H1 (cell line): ENCODE results near the gene ITGB2. TPM values are rescaled to one million over a fixed set of nuclear protein-coding genes. Genes with fewer than 3 reads are reported as not detected.

Experiments
- BCL11A ChIP-seq, 2 experiments: IDR thresholded peaks; one replicate each; pipeline ENCODE4 v1.6.1; 2011; ENCODE audit warnings: low read depth in 2 of 2, low read length in 2 of 2, mild to moderate bottlenecking in 2 of 2
- CHD1 ChIP-seq: IDR thresholded peaks from 2 replicates; pipeline ENCODE4 v1.6.1; 2012; ENCODE audit warnings: low read depth, low read length, improper control_type of control experiment
- EP300 ChIP-seq, 2 experiments: IDR thresholded peaks; 1 replicate in 1 of 2; 2 replicates in 1 of 2; pipeline ENCODE4 v1.6.1; 2011 to 2012; ENCODE audit warnings: low read depth in 2 of 2, low read length in 2 of 2, mild to moderate bottlenecking in 2 of 2, borderline replicate concordance in 1 of 2, inconsistent platforms in 1 of 2, moderate library complexity in 1 of 2
- EZH2 ChIP-seq: fragments of 200-600 bp; sonication (generic); IDR thresholded peaks from 2 replicates; pipeline ENCODE4 v1.7.1; 2012; ENCODE audit warnings: low read depth, mild to moderate bottlenecking, moderate library complexity, low read length, inconsistent platforms; ENCODE audit not compliant: severe bottlenecking
- KDM5A ChIP-seq: fragments of 200-600 bp; IDR thresholded peaks from 2 replicates; pipeline ENCODE4 v1.7.1; 2012; ENCODE audit warnings: mild to moderate bottlenecking, low read length, inconsistent platforms, mixed read lengths
- NANOG ChIP-seq: IDR thresholded peaks from 2 replicates; pipeline ENCODE4 v1.6.1; 2011; ENCODE audit warnings: low read length, low read depth, mild to moderate bottlenecking, inconsistent platforms; ENCODE audit not compliant: insufficient read depth, poor library complexity, severe bottlenecking
- RBBP5 ChIP-seq: IDR thresholded peaks from 2 replicates; pipeline ENCODE4 v1.7.1; 2012; ENCODE audit warnings: low read depth, mild to moderate bottlenecking, inconsistent platforms, low read length, moderate library complexity, borderline replicate concordance
- RNF2 ChIP-seq: fragments of 200-900, 300-1000 bp; sonication (generic); IDR thresholded peaks from 2 replicates; pipeline ENCODE4 v1.7.1; 2016; ENCODE audit warnings: borderline replicate concordance, low read depth, mild to moderate bottlenecking, antibody characterized with exemption, low read length; ENCODE audit not compliant: poor library complexity, severe bottlenecking; ENCODE audit errors: missing control alignments
- RXRA ChIP-seq: IDR thresholded peaks from 2 replicates; pipeline ENCODE4 v1.6.1; 2011; ENCODE audit warnings: low read depth, mild to moderate bottlenecking, low read length, moderate library complexity; ENCODE audit not compliant: insufficient read depth
- ZNF274 ChIP-seq: IDR thresholded peaks from 2 replicates; pipeline ENCODE4 v1.7.0; 2012; ENCODE audit warnings: low read length, borderline replicate concordance; ENCODE audit errors: extremely low read depth
- polyA plus RNA-seq, 7 experiments: library from polyadenylated mRNA; depleted of rRNA in 3 of 7; stranded (reverse) in 5 of 7; unstranded in 2 of 7; fragments of >200 nt in 5 of 7; fragments of 200-250 nt in 2 of 7; gene quantifications; 1 replicate in 5 of 7; 2 replicates in 1 of 7; 4 replicates in 1 of 7; pipeline versions ENCODE4 v1.2.1 to v1.2.3, GENCODE V29; 2011 to 2013; ENCODE audit warnings: missing spikeins in 2 of 7, mixed read lengths in 2 of 7
- total RNA-seq: library from RNA; stranded (reverse); fragmentation: NEBNext Ultra II Directional; extraction: Animal tissue kit (Norgen Biotek cat#: 25700); gene quantifications from 2 replicates; pipeline ENCODE4 v1.2.1, GENCODE V29; 2021
- TF ChIP-seq, protein P1 (sequence below): fragments of 300-600 bp; sonication (generic); IDR thresholded peaks from 2 replicates; pipeline ENCODE4 v1.7.1; 2012; ENCODE audit warnings: low read length, moderate library complexity, mild to moderate bottlenecking, inconsistent platforms; ENCODE audit not compliant: insufficient replicate concordance

ITGB2 gene
- total and polyA plus RNA-seq, 2 of the 8 experiments (the other 6 are each of a cell fraction or from before 2014, with no cell fraction given) = 0.24 to 0.63 TPM

DNA sequence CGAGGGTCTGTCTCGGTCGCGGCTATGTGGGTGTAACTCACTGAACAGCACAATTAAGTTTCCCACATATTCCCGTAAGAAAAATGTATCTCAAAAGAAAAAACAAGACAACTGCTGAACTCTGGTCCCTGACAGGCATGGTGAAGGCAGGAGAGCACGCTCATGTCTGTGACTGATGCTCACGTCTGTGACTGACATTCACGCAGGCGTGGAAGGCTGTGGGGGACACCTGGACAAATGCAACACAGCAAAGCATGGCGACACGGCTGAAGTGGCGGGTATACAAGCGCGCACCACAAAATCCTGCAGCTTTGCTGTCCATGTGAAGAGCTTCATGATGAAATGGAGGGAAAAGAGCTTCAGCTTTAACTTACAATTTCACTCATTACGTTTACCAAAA, 53.2 kb downstream of the ITGB2 start (continued):
- TF ChIP-seq, protein P1, sequence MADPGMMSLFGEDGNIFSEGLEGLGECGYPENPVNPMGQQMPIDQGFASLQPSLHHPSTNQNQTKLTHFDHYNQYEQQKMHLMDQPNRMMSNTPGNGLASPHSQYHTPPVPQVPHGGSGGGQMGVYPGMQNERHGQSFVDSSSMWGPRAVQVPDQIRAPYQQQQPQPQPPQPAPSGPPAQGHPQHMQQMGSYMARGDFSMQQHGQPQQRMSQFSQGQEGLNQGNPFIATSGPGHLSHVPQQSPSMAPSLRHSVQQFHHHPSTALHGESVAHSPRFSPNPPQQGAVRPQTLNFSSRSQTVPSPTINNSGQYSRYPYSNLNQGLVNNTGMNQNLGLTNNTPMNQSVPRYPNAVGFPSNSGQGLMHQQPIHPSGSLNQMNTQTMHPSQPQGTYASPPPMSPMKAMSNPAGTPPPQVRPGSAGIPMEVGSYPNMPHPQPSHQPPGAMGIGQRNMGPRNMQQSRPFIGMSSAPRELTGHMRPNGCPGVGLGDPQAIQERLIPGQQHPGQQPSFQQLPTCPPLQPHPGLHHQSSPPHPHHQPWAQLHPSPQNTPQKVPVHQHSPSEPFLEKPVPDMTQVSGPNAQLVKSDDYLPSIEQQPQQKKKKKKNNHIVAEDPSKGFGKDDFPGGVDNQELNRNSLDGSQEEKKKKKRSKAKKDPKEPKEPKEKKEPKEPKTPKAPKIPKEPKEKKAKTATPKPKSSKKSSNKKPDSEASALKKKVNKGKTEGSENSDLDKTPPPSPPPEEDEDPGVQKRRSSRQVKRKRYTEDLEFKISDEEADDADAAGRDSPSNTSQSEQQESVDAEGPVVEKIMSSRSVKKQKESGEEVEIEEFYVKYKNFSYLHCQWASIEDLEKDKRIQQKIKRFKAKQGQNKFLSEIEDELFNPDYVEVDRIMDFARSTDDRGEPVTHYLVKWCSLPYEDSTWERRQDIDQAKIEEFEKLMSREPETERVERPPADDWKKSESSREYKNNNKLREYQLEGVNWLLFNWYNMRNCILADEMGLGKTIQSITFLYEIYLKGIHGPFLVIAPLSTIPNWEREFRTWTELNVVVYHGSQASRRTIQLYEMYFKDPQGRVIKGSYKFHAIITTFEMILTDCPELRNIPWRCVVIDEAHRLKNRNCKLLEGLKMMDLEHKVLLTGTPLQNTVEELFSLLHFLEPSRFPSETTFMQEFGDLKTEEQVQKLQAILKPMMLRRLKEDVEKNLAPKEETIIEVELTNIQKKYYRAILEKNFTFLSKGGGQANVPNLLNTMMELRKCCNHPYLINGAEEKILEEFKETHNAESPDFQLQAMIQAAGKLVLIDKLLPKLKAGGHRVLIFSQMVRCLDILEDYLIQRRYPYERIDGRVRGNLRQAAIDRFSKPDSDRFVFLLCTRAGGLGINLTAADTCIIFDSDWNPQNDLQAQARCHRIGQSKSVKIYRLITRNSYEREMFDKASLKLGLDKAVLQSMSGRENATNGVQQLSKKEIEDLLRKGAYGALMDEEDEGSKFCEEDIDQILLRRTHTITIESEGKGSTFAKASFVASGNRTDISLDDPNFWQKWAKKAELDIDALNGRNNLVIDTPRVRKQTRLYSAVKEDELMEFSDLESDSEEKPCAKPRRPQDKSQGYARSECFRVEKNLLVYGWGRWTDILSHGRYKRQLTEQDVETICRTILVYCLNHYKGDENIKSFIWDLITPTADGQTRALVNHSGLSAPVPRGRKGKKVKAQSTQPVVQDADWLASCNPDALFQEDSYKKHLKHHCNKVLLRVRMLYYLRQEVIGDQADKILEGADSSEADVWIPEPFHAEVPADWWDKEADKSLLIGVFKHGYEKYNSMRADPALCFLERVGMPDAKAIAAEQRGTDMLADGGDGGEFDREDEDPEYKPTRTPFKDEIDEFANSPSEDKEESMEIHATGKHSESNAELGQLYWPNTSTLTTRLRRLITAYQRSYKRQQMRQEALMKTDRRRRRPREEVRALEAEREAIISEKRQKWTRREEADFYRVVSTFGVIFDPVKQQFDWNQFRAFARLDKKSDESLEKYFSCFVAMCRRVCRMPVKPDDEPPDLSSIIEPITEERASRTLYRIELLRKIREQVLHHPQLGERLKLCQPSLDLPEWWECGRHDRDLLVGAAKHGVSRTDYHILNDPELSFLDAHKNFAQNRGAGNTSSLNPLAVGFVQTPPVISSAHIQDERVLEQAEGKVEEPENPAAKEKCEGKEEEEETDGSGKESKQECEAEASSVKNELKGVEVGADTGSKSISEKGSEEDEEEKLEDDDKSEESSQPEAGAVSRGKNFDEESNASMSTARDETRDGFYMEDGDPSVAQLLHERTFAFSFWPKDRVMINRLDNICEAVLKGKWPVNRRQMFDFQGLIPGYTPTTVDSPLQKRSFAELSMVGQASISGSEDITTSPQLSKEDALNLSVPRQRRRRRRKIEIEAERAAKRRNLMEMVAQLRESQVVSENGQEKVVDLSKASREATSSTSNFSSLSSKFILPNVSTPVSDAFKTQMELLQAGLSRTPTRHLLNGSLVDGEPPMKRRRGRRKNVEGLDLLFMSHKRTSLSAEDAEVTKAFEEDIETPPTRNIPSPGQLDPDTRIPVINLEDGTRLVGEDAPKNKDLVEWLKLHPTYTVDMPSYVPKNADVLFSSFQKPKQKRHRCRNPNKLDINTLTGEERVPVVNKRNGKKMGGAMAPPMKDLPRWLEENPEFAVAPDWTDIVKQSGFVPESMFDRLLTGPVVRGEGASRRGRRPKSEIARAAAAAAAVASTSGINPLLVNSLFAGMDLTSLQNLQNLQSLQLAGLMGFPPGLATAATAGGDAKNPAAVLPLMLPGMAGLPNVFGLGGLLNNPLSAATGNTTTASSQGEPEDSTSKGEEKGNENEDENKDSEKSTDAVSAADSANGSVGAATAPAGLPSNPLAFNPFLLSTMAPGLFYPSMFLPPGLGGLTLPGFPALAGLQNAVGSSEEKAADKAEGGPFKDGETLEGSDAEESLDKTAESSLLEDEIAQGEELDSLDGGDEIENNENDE = no peak
- no peak for TF ChIP-seq EZH2
- no peak for TF ChIP-seq RBBP5
- TF ChIP-seq RXRA = no peak
- no peak for TF ChIP-seq NANOG
- no peak for TF ChIP-seq CHD1
- no peak for TF ChIP-seq BCL11A (IDR thresholded peaks at IDR 0.05; ENCODE audit: low read depth in 2 of 2, low read length in 2 of 2)
- TF ChIP-seq RNF2 = no peak
- no peak for TF ChIP-seq EP300 (IDR thresholded peaks at IDR 0.05; ENCODE audit: borderline replicate concordance in 1 of 2, low read depth in 2 of 2, low read length in 2 of 2)
- TF ChIP-seq ZNF274 = no peak
- no peak for TF ChIP-seq KDM5A
